Stomach (tissue), 9 donors: ENCODE measurements around the gene S100A12. TPM values are rescaled to one million over a fixed set of nuclear protein-coding genes. Genes with fewer than 3 reads are reported as not detected.

Source experiments
- DNase-seq, 2 donors: peaks; one replicate each; pipeline versions ENCODE4 v3.0.0 to v3.0.0-alpha.2; 2013 to 2019
- H3K27ac ChIP-seq, 5 donors: fragments of 200-600 bp in 4 of 5; sonication (generic) in 4 of 5; one replicate each; pipeline ENCODE4 v1.5.1; 2013 to 2019; ENCODE audit warnings: mild to moderate bottlenecking in 1 of 5, moderate library complexity in 1 of 5
- H3K27me3 ChIP-seq, 3 donors: fragments of 200-600 bp; sonication (generic); one replicate each; pipeline ENCODE4 v1.5.1; 2017 to 2019; ENCODE audit warnings: mixed run types in 1 of 3
- H3K36me3 ChIP-seq, 4 donors: fragments of 200-600 bp; sonication (generic); 1 replicate in 3 of 4; 2 replicates in 1 of 4; pipeline ENCODE4 v1.5.1; 2016 to 2019
- H3K4me1 ChIP-seq, 4 donors: fragments of 200-600 bp; sonication (generic); one replicate each; pipeline ENCODE4 v1.5.1; 2016 to 2019
- H3K4me3 ChIP-seq, 4 donors: fragments of 200-600 bp; sonication (generic) in 3 of 4; one replicate each; pipeline ENCODE4 v1.5.1; 2016 to 2019; ENCODE audit warnings: mild to moderate bottlenecking in 1 of 4
- H3K9me3 ChIP-seq, 4 donors: fragments of 200-600 bp; sonication (generic); one replicate each; pipeline ENCODE4 v1.5.1; 2016 to 2019
- EP300 ChIP-seq: sonication (generic); formaldehyde crosslinking; IDR thresholded peaks from one replicate; pipeline ENCODE4 v1.6.1; 2017; ENCODE audit warnings: antibody characterized with exemption
- POLR2A ChIP-seq, 4 donors: fragments of 450-650 bp; IDR thresholded peaks; one replicate each; pipeline ENCODE4 v1.6.1; 2016; ENCODE audit warnings: antibody characterized with exemption in 4 of 4, control low read depth in 2 of 4, mild to moderate bottlenecking in 1 of 4, moderate library complexity in 1 of 4
- POLR2AphosphoS5 ChIP-seq, 3 donors: sonication (generic); formaldehyde crosslinking; IDR thresholded peaks; one replicate each; pipeline ENCODE4 v1.6.1; 2016; ENCODE audit warnings: antibody characterized with exemption in 3 of 3
- WGBS, 5 donors: extraction: QIAGEN DNeasy Blood & Tissue Kit in 3 of 5; methylation state at CpG; one replicate each; pipeline versions ENCODE4 v1.1.5 to v1.1.7; 2013 to 2018; 5-methylcytosine and 5-hydroxymethylcytosine counted together
- intact Hi-C: fragments of 100-400 bp; cut with DNase I; formaldehyde crosslinking; loops from one replicate; pipeline ENCODE4 v1.15.1; 2023; ENCODE audit warnings: low total_unique reads
- polyA plus RNA-seq, 3 donors: library from polyadenylated mRNA; stranded (reverse); fragments of 200-250 nt; gene quantifications; one replicate each; pipeline ENCODE4 v1.2.3, GENCODE V29; 2013
- total RNA-seq, 5 donors: library from RNA; depleted of rRNA; stranded (reverse); fragments of >200 nt; gene quantifications; one replicate each; pipeline versions ENCODE4 v1.1.0 to v1.2.3, GENCODE V29; 2014 to 2016
- TF ChIP-seq, protein P1 (sequence below), 7 experiments: fragments of 450-650 bp in 4 of 7; fragments of 200-600 bp in 3 of 7; sonication (generic) in 3 of 7; IDR thresholded peaks; one replicate each; pipeline ENCODE4 v1.5.1; 2016 to 2019; ENCODE audit warnings: antibody characterized with exemption in 7 of 7, control low read depth in 2 of 7, mild to moderate bottlenecking in 1 of 7
- donor health status: healthy with polysubstance abuse.
- donor health status: Bipolar disorder and iron deficiency.
- donor health status: healthy.

The S100A12 gene
- total and polyA plus RNA-seq, 8 donors, result 8.2 to 58.3 (median 16.3) TPM; not detected in 4

DNA sequence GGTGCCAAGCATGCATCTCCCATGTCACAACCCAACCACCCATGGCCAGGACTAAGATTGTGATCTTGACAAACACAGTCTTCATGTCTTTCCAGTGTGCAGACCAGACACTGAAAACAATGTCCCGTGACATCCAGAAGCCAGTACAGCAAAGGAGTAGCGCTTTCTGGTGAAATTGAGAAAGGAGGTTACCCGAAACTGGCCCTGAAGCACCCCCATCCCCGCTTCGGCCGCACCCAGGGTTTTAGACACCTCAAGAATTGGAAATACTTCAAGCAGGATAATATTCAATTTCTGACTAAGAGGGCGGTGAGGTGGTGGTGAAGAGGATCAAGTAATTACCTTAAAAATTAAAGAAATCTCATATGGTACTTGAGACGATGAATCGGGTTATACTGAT, 26.0 kb upstream of the S100A12 start:
- intact Hi-C loops, result no loop called here
- TF ChIP-seq, protein P1, sequence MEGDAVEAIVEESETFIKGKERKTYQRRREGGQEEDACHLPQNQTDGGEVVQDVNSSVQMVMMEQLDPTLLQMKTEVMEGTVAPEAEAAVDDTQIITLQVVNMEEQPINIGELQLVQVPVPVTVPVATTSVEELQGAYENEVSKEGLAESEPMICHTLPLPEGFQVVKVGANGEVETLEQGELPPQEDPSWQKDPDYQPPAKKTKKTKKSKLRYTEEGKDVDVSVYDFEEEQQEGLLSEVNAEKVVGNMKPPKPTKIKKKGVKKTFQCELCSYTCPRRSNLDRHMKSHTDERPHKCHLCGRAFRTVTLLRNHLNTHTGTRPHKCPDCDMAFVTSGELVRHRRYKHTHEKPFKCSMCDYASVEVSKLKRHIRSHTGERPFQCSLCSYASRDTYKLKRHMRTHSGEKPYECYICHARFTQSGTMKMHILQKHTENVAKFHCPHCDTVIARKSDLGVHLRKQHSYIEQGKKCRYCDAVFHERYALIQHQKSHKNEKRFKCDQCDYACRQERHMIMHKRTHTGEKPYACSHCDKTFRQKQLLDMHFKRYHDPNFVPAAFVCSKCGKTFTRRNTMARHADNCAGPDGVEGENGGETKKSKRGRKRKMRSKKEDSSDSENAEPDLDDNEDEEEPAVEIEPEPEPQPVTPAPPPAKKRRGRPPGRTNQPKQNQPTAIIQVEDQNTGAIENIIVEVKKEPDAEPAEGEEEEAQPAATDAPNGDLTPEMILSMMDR (IDR thresholded peaks at IDR 0.05), result no peak
- TF ChIP-seq POLR2AphosphoS5 (IDR thresholded peaks at IDR 0.05) (no peak), EP300 (no peak), POLR2A (IDR thresholded peaks at IDR 0.05) (no peak)
- no peaks in the 10 kb centered on the region for H3K9me3 ChIP-seq

GRCh38 chr1:153400244-153400643, 24.8 kb upstream of the S100A12 start:
- Histone ChIP-seq H3K27ac (no peak overlapping the region), H3K27me3 (peaks cover 0 to 46% (median 8%) of the 10 kb centered on the region in 3 donors), H3K4me1 (no peaks in the 10 kb centered on the region), H3K4me3 (no peak overlapping the region), H3K36me3 (no peaks in the 10 kb centered on the region), H3K9me3 (no peaks in the 10 kb centered on the region)
- 56 to 66% (median 64%) methylated on average over 5 of the region's 5 CpGs for WGBS, 5 donors
- TF ChIP-seq EP300 (no peak), POLR2A (IDR thresholded peaks at IDR 0.05) (no peak), POLR2AphosphoS5 (IDR thresholded peaks at IDR 0.05) (no peak)
- intact Hi-C loops, result no loop called here
- DNase-seq, result no peak

More for the DNA sequence above, 26.0 kb upstream of the S100A12 start:
- Histone ChIP-seq H3K4me3 (no peak overlapping the region), H3K27me3 (peaks cover 0 to 45% (median 0%) of the 10 kb centered on the region in 3 donors), H3K4me1 (no peaks in the 10 kb centered on the region), H3K36me3 (no peaks in the 10 kb centered on the region), H3K27ac (no peak overlapping the region)
- no peak for DNase-seq
- 86 to 94% (median 87%) methylated on average over 9 of the region's 9 CpGs for WGBS, 5 donors

DNA sequence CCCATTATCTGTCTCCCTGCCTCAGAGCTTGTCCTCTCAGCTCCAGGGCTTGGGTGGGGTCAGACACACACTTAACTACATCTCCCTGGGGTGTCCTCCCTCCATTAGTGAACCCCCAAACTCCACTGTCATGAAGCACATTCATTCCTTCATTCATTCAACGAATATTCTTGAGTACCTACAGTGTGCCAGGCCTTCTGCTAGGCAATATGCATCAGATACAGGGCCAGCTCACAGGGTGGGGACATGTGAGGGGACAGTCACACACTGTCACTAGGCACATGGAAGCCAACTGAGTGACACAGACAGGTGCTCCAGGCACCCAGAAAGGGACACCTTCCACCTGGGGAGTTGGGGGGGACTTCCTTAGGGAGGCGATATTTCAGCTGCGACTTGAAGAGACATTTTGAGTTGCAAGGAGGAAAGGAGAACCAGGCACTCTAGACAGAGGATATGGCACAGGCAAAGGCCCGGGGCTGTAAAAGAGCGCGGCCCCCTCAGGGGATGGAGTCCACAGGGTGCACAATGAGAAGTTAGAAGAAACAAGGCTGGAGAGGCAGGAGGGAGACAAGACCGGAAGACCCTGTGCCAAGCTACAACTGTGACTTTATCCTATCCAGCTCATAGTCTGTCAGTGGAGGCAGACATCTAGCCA, 24.1 kb upstream of the S100A12 start:
- Histone ChIP-seq H3K4me1 (no peaks in the 10 kb centered on the region), H3K9me3 (no peaks in the 10 kb centered on the region), H3K36me3 (no peaks in the 10 kb centered on the region), H3K27ac (no peak overlapping the region), H3K4me3 (no peak overlapping the region), H3K27me3 (peaks cover 0 to 48% (median 11%) of the 10 kb centered on the region in 3 donors)
- TF ChIP-seq POLR2A (IDR thresholded peaks at IDR 0.05), result no peak
- TF ChIP-seq, protein P1 (IDR thresholded peaks at IDR 0.05), result no peak
- no peak for TF ChIP-seq POLR2AphosphoS5 (IDR thresholded peaks at IDR 0.05)
- no peak for TF ChIP-seq EP300
- 85 to 89% (median 85%) methylated on average over 7 of the region's 7 CpGs for WGBS, 5 donors
- intact Hi-C loops, result no loop called here
- no peak for DNase-seq

DNA sequence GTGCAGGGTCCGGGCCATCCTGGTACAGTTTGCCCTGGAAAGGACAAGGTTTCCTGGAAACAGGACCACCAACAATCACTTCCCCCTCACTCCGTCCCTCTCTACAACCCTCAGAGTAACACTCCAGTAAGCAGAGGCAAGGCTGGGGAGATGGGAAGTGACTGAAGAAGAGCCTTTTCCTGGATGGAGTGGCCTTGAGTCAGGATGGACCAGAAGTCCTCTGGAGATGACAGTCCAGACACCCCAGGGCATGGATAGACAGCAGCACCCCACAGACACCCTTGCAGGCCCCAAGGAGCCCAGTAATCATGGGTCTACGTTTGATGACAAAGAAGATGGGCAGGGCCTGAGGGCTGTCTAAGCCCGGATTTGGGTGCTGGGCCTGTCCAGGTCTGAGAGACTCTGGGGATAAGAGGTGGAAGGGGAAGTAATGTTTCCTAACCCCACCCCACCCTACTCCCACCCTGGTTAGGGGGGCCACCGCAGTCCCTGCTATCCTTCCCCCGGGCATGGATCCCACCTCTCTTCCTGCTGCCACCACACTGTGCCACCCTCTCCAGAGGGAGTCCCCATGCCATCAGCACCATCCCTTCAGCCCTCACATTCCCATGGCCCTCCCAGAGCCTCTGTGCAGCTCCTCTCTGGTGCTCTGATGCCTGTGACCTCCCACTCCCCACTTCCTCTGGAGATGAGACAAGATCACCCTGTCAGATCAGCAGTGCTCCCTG, 22.7 kb upstream of the S100A12 start:
- Histone ChIP-seq H3K9me3 (no peaks in the 10 kb centered on the region), H3K4me1 (no peaks in the 10 kb centered on the region), H3K27ac (no peak overlapping the region), H3K36me3 (no peaks in the 10 kb centered on the region), H3K27me3 (peaks cover 0 to 59% (median 11%) of the 10 kb centered on the region in 3 donors), H3K4me3 (no peak overlapping the region)
- 73 to 86% (median 80%) methylated on average over 6 of the region's 6 CpGs for WGBS, 5 donors
- no peak for TF ChIP-seq EP300
- TF ChIP-seq POLR2AphosphoS5 (IDR thresholded peaks at IDR 0.05), result no peak
- TF ChIP-seq, protein P1 (IDR thresholded peaks at IDR 0.05), result no peak
- TF ChIP-seq POLR2A (IDR thresholded peaks at IDR 0.05), result no peak
- intact Hi-C loops, result no loop called here
- DNase-seq, result no peak
